Activated CD8-positive, alpha-beta T cell treated with anti-CD3 and anti-CD28 coated beads, Interleukin-2, amount 10 ng/mL, durations not matched to agents 7 days and 5 days (primary cell): ENCODE measurements around the gene LIPE. TPM values are rescaled to one million over a fixed set of nuclear protein-coding genes. Genes with fewer than 3 reads are reported as not detected.

Source experiments
- ATAC-seq: fragments of 150-1000 bp; cut with Tn5 transposase; one replicate; pipeline ENCODE4 v1.10.0; 2021; ENCODE audit warnings: moderate library complexity
- CTCF ChIA-PET: fragments of 350-600 bp; sonication (Branson Sonifier 250); formaldehyde crosslinking; loops from one replicate; lab custom pipeline; 2021; ENCODE audit warnings: antibody characterized with exemption; lab: Charles Lee
- POLR2A ChIA-PET: fragments of 350-600 bp; sonication (Branson Sonifier 250); formaldehyde crosslinking; loops from one replicate; lab custom pipeline; 2021; ENCODE audit warnings: antibody characterized with exemption; lab: Charles Lee
- DNase-seq: peaks from one replicate; pipeline ENCODE4 v3.0.0-alpha.2; 2020
- H3K27ac Mint-ChIP-seq: one replicate; pipeline ENCODE4 v1.8.0; 2021; ENCODE audit warnings: mild to moderate bottlenecking, mixed read lengths
- H3K27me3 Mint-ChIP-seq: one replicate; pipeline ENCODE4 v1.8.0; 2021; ENCODE audit warnings: low read depth, mixed read lengths
- H3K36me3 Mint-ChIP-seq: one replicate; pipeline ENCODE4 v1.8.0; 2021; ENCODE audit warnings: low read depth, mixed read lengths
- H3K4me1 Mint-ChIP-seq: one replicate; pipeline ENCODE4 v1.8.0; 2021; ENCODE audit warnings: low read depth, mixed read lengths
- H3K4me3 Mint-ChIP-seq: one replicate; pipeline ENCODE4 v1.8.0; 2021; ENCODE audit warnings: mild to moderate bottlenecking, mixed read lengths
- H3K9me3 Mint-ChIP-seq: one replicate; pipeline ENCODE4 v1.8.0; 2022; ENCODE audit warnings: mixed read lengths; ENCODE audit not compliant: insufficient read depth
- total RNA-seq, 2 experiments: library from RNA; stranded (reverse); gene quantifications; one replicate each; pipeline ENCODE4 v1.2.3, GENCODE V29; 2021

Gene LIPE
- total RNA-seq, 2 experiments from 2014 or later = 33.4 to 34.6 TPM

- ATAC-seq (peak; percentile 99), DNase-seq (peak; percentile 98)
- H3K27me3 Mint-ChIP-seq = peaks cover 7% of the 10 kb centered on the region
- no peaks in the 10 kb centered on the region for H3K9me3 Mint-ChIP-seq
- peaks cover 32% of the 10 kb centered on the region for H3K4me1 Mint-ChIP-seq
- H3K27ac Mint-ChIP-seq = peak overlapping the region; percentile 91
- peak overlapping the region; percentile 92 for H3K4me3 Mint-ChIP-seq
- H3K36me3 Mint-ChIP-seq = peaks cover 2% of the 10 kb centered on the region
- ChIA-PET CTCF (interaction anchor here (0.7 to 2.0 kb wide), 14 partner anchors 10 to 1043 kb away, joined by 3 to 14 read pairs (median 4); partner anchors contain the start of gene POU2F2), POLR2A (interaction anchor here (0.6 to 1.8 kb wide), 5 partner anchors 10 to 127 kb away, joined by 3 to 7 read pairs (median 4); no protein-coding TSS in a partner anchor)
These were observed 30.6 kb downstream of the LIPE start for GRCh38 chr19:42396381-42397262.

GRCh38 chr19:42394751-42395150, 32.4 kb downstream of the LIPE start:
- H3K27me3 Mint-ChIP-seq = peaks cover 16% of the 10 kb centered on the region

GRCh38 chr19:42392165-42392564, 35.0 kb downstream of the LIPE start:
- peaks cover 10% of the 10 kb centered on the region for H3K4me1 Mint-ChIP-seq
- H3K4me3 Mint-ChIP-seq = no peak overlapping the region
- H3K27me3 Mint-ChIP-seq = peaks cover 24% of the 10 kb centered on the region
- ATAC-seq = no peak
- CTCF ChIA-PET = interaction anchor here (1.1 kb wide), 1 partner anchor 8 kb away, joined by 4 read pairs; no protein-coding TSS in a partner anchor
- POLR2A ChIA-PET = no interaction called here
- H3K27ac Mint-ChIP-seq = no peak overlapping the region
- no peaks in the 10 kb centered on the region for H3K9me3 Mint-ChIP-seq
- no peaks in the 10 kb centered on the region for H3K36me3 Mint-ChIP-seq
- no peak for DNase-seq

More at GRCh38 chr19:42394751-42395150, 32.4 kb downstream of the LIPE start:
- DNase-seq (no peak), ATAC-seq (no peak)
- Mint-ChIP-seq H3K4me1 (peaks cover 21% of the 10 kb centered on the region), H3K4me3 (no peak overlapping the region), H3K36me3 (no peaks in the 10 kb centered on the region), H3K9me3 (no peaks in the 10 kb centered on the region), H3K27ac (no peak overlapping the region)
- POLR2A ChIA-PET = no interaction called here
- CTCF ChIA-PET = interaction anchor here (1.6 kb wide), 1 partner anchor 262 kb away, joined by 3 read pairs; the partner anchor contains the start of gene POU2F2

GRCh38 chr19:42389899-42390298, 37.3 kb downstream of the LIPE start, which contains the start of gene CNFN:
Gene CNFN, minus strand, starts transcription at chr19:42390297. Its CDS starts 1,260 bp downstream, at chr19:42389037.
- H3K4me1 Mint-ChIP-seq = peaks cover 7% of the 10 kb centered on the region
- H3K27me3 Mint-ChIP-seq = peaks cover 35% of the 10 kb centered on the region
- no peak within 1 kb of the TSS for H3K4me3 Mint-ChIP-seq
- DNase-seq = no peak
- H3K27ac Mint-ChIP-seq = no peak within 1 kb of the TSS
- H3K36me3 Mint-ChIP-seq = no peaks in the 10 kb centered on the region
- no peak for ATAC-seq
- ChIA-PET CTCF (no interaction called here), POLR2A (no interaction called here)
- no peaks in the 10 kb centered on the region for H3K9me3 Mint-ChIP-seq

GRCh38 chr19:42388851-42389489, 38.2 kb downstream of the LIPE start:
- Mint-ChIP-seq H3K4me3 (no peak overlapping the region), H3K27me3 (peaks cover 35% of the 10 kb centered on the region), H3K9me3 (no peaks in the 10 kb centered on the region), H3K4me1 (peaks cover 7% of the 10 kb centered on the region), H3K27ac (no peak overlapping the region), H3K36me3 (no peaks in the 10 kb centered on the region)
- ChIA-PET POLR2A (no interaction called here), CTCF (interaction anchor here (0.9 kb wide), 1 partner anchor 11 kb away, joined by 3 read pairs; no protein-coding TSS in a partner anchor)
- DNase-seq (no peak), ATAC-seq (no peak)

GRCh38 chr19:42386974-42387707, 40.0 kb downstream of the LIPE start:
- CTCF ChIA-PET = interaction anchor here (1.0 to 2.1 kb wide), 5 partner anchors 10 to 46 kb away, joined by 3 to 9 read pairs (median 4); no protein-coding TSS in a partner anchor
- H3K4me1 Mint-ChIP-seq = peaks cover 7% of the 10 kb centered on the region
- peak; percentile 97 for ATAC-seq
- peaks cover 35% of the 10 kb centered on the region for H3K27me3 Mint-ChIP-seq
- H3K4me3 Mint-ChIP-seq = peak overlapping the region; percentile 56
- H3K27ac Mint-ChIP-seq = peak overlapping the region; percentile 25
- POLR2A ChIA-PET = interaction anchor here (0.8 kb wide), 1 partner anchor 42 kb away, joined by 5 read pairs; no protein-coding TSS in a partner anchor
- DNase-seq = peak; percentile 78
- H3K9me3 Mint-ChIP-seq = no peaks in the 10 kb centered on the region
- no peaks in the 10 kb centered on the region for H3K36me3 Mint-ChIP-seq

GRCh38 chr19:42380155-42380554, 47.0 kb downstream of the LIPE start:
- ATAC-seq (no peak), DNase-seq (no peak)
- ChIA-PET CTCF (interaction anchor here (1.0 to 2.6 kb wide), 2 partner anchors 21 to 61 kb away, joined by 3 to 10 read pairs; no protein-coding TSS in a partner anchor), POLR2A (interaction anchor here (1.6 kb wide), 1 partner anchor 17 kb away, joined by 7 read pairs; no protein-coding TSS in a partner anchor)
- H3K9me3 Mint-ChIP-seq = no peaks in the 10 kb centered on the region
- H3K27ac Mint-ChIP-seq = no peak overlapping the region
- peaks cover 10% of the 10 kb centered on the region for H3K27me3 Mint-ChIP-seq
- H3K36me3 Mint-ChIP-seq = no peaks in the 10 kb centered on the region
- no peak overlapping the region for H3K4me3 Mint-ChIP-seq
- H3K4me1 Mint-ChIP-seq = peaks cover 2% of the 10 kb centered on the region

- Mint-ChIP-seq H3K4me1 (peaks cover 2% of the 10 kb centered on the region), H3K27me3 (peaks cover 10% of the 10 kb centered on the region), H3K36me3 (no peaks in the 10 kb centered on the region), H3K27ac (no peak overlapping the region), H3K9me3 (no peaks in the 10 kb centered on the region), H3K4me3 (no peak overlapping the region)
- CTCF ChIA-PET = interaction anchor here (0.6 to 1.8 kb wide), 2 partner anchors 8 to 344 kb away, joined by 3 to 4 read pairs; no protein-coding TSS in a partner anchor
- ATAC-seq = no peak
- DNase-seq = no peak
- POLR2A ChIA-PET = no interaction called here
These were observed 48.7 kb downstream of the LIPE start for GRCh38 chr19:42378225-42379215.

- peaks cover 5% of the 10 kb centered on the region for H3K27me3 Mint-ChIP-seq
- CTCF ChIA-PET = no interaction called here
These were observed 51.0 kb downstream of the LIPE start for GRCh38 chr19:42376177-42376555.

GRCh38 chr19:42375415-42376176, 51.6 kb downstream of the LIPE start:
- H3K27ac Mint-ChIP-seq = no peak overlapping the region
- H3K36me3 Mint-ChIP-seq = no peaks in the 10 kb centered on the region
- no peaks in the 10 kb centered on the region for H3K9me3 Mint-ChIP-seq
- ATAC-seq (no peak), DNase-seq (no peak)
- H3K4me1 Mint-ChIP-seq = peaks cover 2% of the 10 kb centered on the region
- no peak overlapping the region for H3K4me3 Mint-ChIP-seq
- ChIA-PET POLR2A (no interaction called here), CTCF (no interaction called here)
- peaks cover 4% of the 10 kb centered on the region for H3K27me3 Mint-ChIP-seq

More at GRCh38 chr19:42376177-42376555, 51.0 kb downstream of the LIPE start:
- H3K4me3 Mint-ChIP-seq = no peak overlapping the region
- H3K4me1 Mint-ChIP-seq = peaks cover 2% of the 10 kb centered on the region
- no peak for ATAC-seq
- no peak overlapping the region for H3K27ac Mint-ChIP-seq
- POLR2A ChIA-PET = no interaction called here
- H3K9me3 Mint-ChIP-seq = no peaks in the 10 kb centered on the region
- no peak for DNase-seq
- no peaks in the 10 kb centered on the region for H3K36me3 Mint-ChIP-seq
